HT-29 (cell line): ENCODE measurements around the gene ARL4C. TPM values are rescaled to one million over a fixed set of nuclear protein-coding genes. Genes with fewer than 3 reads are reported as not detected.
A peak's percentile ranks its signal among the peaks of the same experiment; 100 is the strongest.
"Not testable (repeated sequence)": the region's sequence is repeated elsewhere in the genome, so short reads cannot be mapped to it uniquely, and the experiment has no call there.

Experiments used
- DNase-seq: peaks from one replicate; pipeline ENCODE4 v3.0.0-alpha.2; 2015; ENCODE audit warnings: low spot score
- total RNA-seq: library from RNA; depleted of rRNA; stranded (reverse); fragments of >200 nt; shearing (Covaris generic); gene quantifications from 2 replicates; pipeline ENCODE4 v1.2.3, GENCODE V29; 2014

Gene ARL4C
- total RNA-seq, 1 experiment from 2014 or later: 1.5 TPM

- no peak for DNase-seq
Observed at GRCh38 chr2:234476766-234477165, 20.1 kb downstream of the ARL4C start.

DNA sequence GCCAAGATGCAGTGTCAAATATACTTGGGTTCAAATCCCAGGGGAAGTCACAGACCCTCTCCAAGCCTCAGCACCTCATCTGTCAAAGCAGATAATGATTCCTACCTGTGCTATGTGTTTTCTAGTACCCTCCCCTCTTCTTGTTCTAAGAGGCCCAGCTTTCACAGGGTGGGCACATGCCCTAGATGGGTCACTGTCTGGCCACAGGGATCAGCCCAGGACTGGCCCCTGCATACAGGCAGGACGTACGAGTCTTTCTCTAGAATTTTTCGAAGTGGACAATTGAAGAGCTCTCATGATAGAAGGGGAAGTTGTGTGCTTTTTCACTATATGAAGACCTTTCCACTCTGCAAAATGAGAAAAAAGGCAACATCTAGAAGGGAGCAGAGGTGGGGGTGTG lies 22.2 kb downstream of the ARL4C start:
- DNase-seq: no peak

DNA sequence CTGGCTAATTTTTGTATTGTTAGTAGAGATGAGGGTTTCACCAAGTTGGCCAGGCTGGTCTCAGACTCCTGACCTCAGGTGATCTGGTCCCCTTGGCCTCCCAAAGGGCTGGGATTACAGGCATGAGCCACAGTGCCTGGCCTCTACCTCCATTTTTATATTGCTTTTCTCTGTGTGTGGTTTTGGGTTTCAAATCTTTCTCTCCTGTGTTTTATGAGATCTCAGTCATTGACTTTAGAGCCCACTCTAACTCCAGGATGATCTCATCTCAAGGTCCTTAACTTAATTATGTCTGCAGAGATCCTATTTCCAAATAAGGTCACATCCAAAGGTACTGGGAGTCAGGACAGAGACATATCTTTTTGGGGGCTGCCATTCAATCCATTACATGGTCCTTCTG lies 24.7 kb downstream of the ARL4C start:
- no peak for DNase-seq

GRCh38 chr2:234469972-234470371 lies 26.9 kb downstream of the ARL4C start:
- no peak for DNase-seq

DNA sequence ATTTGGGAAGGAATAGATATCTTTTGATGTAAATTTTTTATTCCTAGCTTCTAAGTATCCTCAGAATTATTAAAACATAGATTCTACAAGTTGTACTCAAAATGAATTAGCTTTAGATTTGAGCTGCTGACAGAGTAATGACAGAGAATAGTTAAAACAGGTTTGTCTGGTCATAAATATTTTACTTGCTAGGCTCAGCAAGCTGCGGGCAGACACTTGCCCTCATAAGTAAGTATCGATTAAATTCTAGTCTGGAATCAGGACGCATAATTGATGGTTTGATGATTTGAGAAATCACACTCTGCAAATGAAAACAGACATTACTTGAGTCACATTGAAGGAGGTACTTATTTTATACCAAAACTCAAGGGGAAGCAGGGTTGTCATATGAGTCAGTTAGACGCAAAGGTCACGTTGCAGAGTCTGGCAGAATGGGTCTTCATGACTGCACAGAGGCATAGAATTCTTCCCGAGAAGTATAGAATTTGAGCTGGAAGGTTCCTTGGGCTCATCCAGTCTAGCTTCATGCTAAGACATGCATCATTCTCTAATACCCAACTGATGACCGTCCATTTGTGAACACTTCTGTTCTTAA lies 27.5 kb downstream of the ARL4C start:
- no peak for DNase-seq

DNA sequence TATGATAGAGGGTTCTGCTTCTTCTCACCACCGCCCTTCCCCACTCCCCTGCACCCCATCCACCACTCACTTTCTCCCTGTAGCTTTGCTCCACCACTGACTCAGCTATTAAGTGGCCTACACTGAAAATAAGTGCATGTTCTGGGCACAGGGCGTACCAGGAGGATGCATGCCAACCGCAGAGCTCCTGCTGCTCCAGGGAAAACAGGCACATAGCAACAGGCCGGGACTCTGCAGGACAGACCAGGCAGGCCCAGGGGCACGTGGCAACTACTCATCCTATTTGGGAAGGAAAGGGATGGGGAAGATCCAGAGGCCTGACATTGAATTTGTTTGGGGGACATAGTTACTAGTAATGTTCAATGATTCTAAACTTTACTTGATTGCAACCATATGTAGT lies 28.4 kb downstream of the ARL4C start:
- no peak for DNase-seq

DNA sequence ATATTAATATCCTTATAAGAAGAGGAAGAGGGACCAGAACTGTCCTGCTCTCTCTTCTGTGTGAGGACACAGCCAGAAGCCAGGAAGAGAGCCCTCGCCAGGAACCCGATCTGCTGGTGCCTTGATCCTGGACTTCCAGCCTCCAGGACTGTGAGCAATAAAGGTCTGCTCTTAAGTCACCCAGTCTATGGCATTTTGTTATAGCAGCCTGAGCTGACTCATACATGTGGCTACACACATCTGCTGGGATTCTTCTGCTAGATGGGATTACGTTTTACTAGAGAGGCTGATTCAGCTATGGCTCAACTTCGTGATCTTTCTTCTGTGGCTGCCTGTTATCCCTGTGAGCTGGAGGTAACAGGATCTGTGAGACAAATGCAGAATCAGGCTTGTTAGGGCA lies 29.6 kb downstream of the ARL4C start:
- no peak for DNase-seq

DNA sequence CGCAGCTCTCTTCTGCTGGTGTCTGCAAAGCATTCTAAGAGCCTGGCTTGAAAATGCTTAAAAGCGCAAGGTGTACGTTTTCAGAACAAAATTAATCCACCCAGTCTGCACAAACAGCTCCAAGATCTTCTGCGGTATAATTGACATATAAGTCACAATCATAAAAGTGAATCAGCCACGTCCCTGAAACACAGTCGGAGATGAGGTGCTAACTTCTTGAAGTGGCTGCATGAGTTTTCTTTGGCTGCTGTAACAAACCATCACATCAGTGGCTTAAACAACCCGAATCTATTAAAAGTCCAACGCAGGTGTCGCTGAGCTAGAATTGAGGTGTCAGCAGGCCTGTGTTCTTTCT lies 32.6 kb downstream of the ARL4C start:
- no peak for DNase-seq

GRCh38 chr2:234463626-234464290 lies 33.1 kb downstream of the ARL4C start:
- DNase-seq: peak; percentile 72

GRCh38 chr2:234462218-234462992 lies 34.5 kb downstream of the ARL4C start:
- no peak for DNase-seq

DNA sequence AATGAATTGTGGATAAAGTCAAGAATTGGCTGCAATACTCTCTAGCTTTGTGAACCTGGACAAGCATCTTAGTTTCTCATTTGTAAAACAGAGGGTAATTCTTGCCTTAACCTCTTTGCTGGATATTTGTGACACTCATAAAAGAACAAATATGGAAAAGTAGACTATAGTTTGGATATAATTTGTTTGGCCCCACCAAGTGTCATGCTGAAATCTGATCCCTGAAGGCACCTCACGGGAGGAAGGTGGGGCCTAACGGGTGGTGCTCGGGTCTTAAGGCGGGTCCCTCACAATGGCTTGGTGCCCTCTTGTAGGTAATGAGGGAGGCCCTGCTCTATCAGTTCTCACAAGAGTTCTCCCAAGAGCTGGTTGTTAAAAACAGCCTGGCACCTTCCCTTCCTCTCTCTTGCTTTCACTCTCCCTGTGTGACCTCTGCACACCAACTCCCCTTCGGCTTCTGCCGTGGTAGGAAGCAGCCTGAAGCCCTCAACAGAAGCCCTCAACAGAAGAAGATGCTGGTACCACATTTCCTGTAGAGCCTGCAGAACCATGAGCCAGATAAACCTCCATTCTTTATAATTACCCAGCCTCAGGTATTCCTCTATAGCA lies 37.4 kb downstream of the ARL4C start:
- no peak for DNase-seq

DNA sequence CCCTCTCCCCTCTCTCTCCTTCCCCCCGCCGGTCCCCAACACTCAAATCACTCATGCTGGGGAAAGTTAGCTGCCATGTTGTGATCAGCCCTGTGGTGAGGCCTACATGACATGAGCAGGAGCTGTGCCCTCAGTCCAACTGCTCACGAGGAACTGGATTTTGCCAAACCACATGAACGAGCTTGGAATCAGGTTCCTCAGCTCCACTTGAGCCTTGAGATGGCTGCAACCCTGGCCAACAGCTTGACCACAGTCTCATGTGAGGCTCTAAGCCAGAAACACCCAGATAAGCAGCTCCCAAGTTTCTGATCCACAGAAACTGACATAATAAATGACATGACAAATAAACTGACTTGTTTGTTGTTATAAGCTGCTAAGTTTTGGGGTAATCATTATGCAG lies 38.4 kb downstream of the ARL4C start:
- no peak for DNase-seq

- DNase-seq: no peak
Observed at GRCh38 chr2:234457421-234457820, 39.5 kb downstream of the ARL4C start.

DNA sequence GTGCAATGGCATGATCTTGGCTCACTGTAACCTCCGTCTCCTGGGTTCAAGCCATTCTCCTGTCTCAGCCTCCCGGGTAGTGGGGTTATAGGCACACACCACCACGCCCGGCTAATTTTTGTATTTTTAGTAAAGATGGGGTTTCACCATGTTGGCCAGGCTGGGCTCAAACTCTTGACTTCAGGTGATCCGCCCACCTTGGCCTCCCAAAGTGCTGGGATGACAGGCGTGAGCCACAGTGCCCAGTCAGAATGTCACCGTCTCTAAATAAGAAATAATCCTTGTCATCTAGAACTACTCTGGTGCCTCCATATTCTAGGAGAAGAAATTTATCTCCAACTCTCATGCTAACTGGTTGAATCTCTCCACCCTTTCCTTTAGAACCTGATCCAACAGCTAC lies 41.6 kb downstream of the ARL4C start:
- not testable (repeated sequence) for DNase-seq

- DNase-seq: no peak
Observed at GRCh38 chr2:234454433-234454832, 42.4 kb downstream of the ARL4C start.

GRCh38 chr2:234453216-234453615 lies 43.7 kb downstream of the ARL4C start:
- DNase-seq: no peak

GRCh38 chr2:234451852-234452625 lies 44.8 kb downstream of the ARL4C start:
- DNase-seq: peak; percentile 25

DNA sequence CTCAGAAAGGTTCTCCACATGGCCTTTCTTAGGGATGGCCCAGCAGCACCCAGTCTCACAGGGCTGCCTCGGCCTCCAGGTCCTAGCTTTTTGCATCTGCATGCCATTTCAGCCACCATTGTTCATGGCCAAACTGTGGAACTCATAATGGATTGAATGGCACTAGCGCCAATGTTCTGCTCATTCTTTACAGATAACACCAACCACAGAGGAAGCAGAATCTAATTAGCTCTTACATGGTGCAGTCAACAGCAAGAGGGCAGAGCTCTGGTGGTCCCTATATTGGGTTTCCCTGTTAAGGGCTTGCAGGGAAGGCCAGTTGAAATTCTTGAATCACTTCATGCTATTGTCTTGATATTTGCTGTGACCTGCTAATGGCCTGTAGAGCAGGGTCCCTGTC lies 45.6 kb downstream of the ARL4C start:
- no peak for DNase-seq

DNA sequence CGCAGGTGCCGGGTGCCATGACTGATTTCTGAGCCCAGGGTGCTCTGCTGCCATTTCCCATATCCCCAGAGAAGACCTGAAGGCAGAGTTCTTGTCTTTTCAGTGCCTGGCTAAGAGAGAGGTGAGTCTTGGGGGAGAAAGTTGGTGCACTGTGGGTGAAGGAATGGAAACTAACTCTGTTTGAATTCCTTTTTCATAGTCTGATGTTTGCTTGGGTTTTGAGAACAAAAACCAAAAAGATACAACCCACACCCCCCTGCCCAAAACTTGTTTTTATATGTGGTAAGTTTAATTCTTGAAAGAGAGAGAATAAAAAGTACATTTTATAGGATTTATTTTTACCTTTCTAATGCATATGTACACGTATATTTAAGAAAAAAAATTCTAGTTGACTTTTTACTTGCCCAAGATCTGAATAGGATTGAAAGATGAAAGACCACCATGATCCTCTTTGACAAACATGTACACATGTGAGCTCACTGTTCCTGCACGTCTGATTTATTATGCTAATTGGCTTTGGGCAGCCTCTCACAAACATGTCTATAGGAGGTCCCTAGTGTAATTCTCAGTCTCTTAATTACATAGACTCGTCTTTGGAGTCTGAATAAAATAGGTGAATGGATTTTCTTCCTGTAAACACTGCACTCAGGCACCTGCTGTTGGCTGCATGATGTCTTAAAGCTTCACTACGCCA lies 46.3 kb downstream of the ARL4C start:
- DNase-seq: no peak

DNA sequence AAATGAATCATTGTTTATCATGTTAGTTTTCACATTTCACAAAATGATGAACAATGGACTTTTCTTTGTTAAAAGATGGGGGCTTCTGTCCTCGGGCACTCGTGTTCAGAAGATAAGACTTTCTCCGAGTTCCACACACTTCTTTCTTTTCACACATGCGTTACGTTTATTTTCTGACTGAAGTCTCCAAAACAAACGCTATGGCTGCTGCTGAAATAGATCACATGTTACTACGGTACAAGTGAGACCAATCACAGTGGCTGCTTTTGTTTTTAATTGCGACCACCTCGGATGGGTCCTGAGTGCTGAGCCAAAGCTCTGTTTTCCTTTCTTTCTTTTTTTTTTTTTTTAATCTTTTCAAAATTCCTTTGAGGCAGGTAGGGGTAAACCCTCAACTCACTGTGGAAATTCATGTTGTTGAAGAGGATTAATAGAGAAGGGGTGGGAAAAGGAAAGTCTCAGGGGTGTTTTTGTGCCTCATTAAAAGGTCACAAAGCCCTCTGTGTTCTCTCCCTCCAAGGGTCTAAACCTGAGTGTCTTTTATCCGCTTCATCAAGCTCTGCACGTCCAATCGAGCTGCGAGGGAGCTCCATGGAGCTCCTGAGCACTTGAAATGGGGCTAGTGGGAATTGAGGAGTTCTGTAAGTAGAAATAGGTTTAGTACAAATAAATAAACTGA lies 48.2 kb downstream of the ARL4C start:
- DNase-seq: no peak

DNA sequence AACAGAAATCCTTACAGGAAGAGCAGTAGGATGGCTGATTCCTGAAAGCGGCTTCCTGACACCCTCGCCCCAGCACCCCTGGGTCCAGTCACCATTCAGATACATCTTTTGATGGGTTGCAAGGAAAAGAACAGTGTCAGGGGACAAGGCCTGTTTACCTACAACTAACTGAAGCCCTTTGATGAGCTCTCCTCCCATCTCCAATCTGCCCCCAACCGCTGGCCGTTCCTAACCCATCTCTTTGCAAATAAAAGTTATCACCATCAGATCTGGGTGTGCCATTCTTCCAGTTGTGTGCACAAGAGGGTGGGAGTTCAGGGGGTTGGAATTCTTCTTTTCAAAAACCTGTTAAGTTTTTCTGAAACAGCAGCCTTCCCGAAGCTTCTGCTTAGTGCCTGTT lies 48.9 kb downstream of the ARL4C start:
- no peak for DNase-seq
